ENCODE results near the gene JAKMIP3.

Gene JAKMIP3

GRCh38 chr10:132065491-132066105 lies at the start of gene JAKMIP3:
Gene JAKMIP3, plus strand, starts transcription at chr10:132065946. Its CDS starts 38,863 bp downstream, at chr10:132104809.
- DNase-seq: no peak

GRCh38 chr10:132016514-132016913 lies 49.2 kb upstream of the JAKMIP3 start:
- no peak for DNase-seq

GRCh38 chr10:132018446-132018845 lies 47.3 kb upstream of the JAKMIP3 start:
- no peak for DNase-seq

- no peak for DNase-seq
These were observed 46.4 kb upstream of the JAKMIP3 start for GRCh38 chr10:132019366-132019765.

GRCh38 chr10:132020456-132020855 lies 45.3 kb upstream of the JAKMIP3 start:
- no peak for DNase-seq

GRCh38 chr10:132021046-132021445 lies 44.7 kb upstream of the JAKMIP3 start:
- DNase-seq: no peak

GRCh38 chr10:132021504-132022143 lies 44.1 kb upstream of the JAKMIP3 start:
- DNase-seq: no peak

GRCh38 chr10:132022241-132022640 lies 43.5 kb upstream of the JAKMIP3 start:
- DNase-seq: no peak

- peak; percentile 18 for DNase-seq
These were observed 42.5 kb upstream of the JAKMIP3 start for GRCh38 chr10:132023092-132023811.

- DNase-seq: no peak
These were observed 38.2 kb upstream of the JAKMIP3 start for GRCh38 chr10:132027423-132027983.

- DNase-seq: no peak
These were observed 37.0 kb upstream of the JAKMIP3 start for GRCh38 chr10:132028706-132029105.

- DNase-seq: peak; percentile 42
These were observed 34.8 kb upstream of the JAKMIP3 start for GRCh38 chr10:132030898-132031463.

- DNase-seq: no peak
These were observed 32.1 kb upstream of the JAKMIP3 start for GRCh38 chr10:132033632-132034031.

GRCh38 chr10:132035476-132035875 lies 30.3 kb upstream of the JAKMIP3 start:
- DNase-seq: no peak

- no peak for DNase-seq
These were observed 29.4 kb upstream of the JAKMIP3 start for GRCh38 chr10:132036153-132036886.

- no peak for DNase-seq
These were observed 28.7 kb upstream of the JAKMIP3 start for GRCh38 chr10:132036887-132037675.

- DNase-seq: no peak
These were observed 28.1 kb upstream of the JAKMIP3 start for GRCh38 chr10:132037676-132037975.

GRCh38 chr10:132039371-132039770 lies 26.4 kb upstream of the JAKMIP3 start:
- no peak for DNase-seq

GRCh38 chr10:132040046-132040445 lies 25.7 kb upstream of the JAKMIP3 start:
- no peak for DNase-seq

- no peak for DNase-seq
These were observed 24.4 kb upstream of the JAKMIP3 start for GRCh38 chr10:132041340-132041739.

GRCh38 chr10:132043861-132044695 lies 21.7 kb upstream of the JAKMIP3 start:
- no peak for DNase-seq
